ENCODE data around the gene LTA4H. TPM values are rescaled to one million over a fixed set of nuclear protein-coding genes. Genes with fewer than 3 reads are reported as not detected.

The LTA4H gene
- total RNA-seq, result 64.1 and 65.2 TPM in 2 replicates

GRCh38 chr12:96035283-96036236 lies at the start of gene LTA4H:
Gene LTA4H, minus strand, starts transcription at chr12:96035587. Its CDS starts 68 bp downstream, at chr12:96035519.

GRCh38 chr12:95996034-95996658 lies 39.2 kb downstream of the LTA4H start, which contains the start of gene HAL:
Gene HAL, minus strand, starts transcription at chr12:95996344. Its CDS starts 434 bp downstream, at chr12:95995910.

Other genes with a start within 250 kb of the LTA4H start
- 19.6 and 43.8 TPM in 2 replicates for gene NTN4, start 244.8 kb downstream of the LTA4H start, total RNA-seq
- 3.4 and 4.0 TPM in 2 replicates for gene SNRPF, start 176.6 kb downstream of the LTA4H start, total RNA-seq
- not detected in 2 replicates for gene CCDC38, start 93.0 kb downstream of the LTA4H start, total RNA-seq
- gene AMDHD1, start 92.3 kb downstream of the LTA4H start, total RNA-seq, result under 0.01 TPM in 1 of 2 replicates, not detected in the other
- 0.12 and 0.16 TPM in 2 replicates for gene HAL, start 39.2 kb downstream of the LTA4H start, total RNA-seq
- 29.2 and 32.8 TPM in 2 replicates for gene ELK3, start 158.8 kb upstream of the LTA4H start, total RNA-seq

Data from hair follicle dermal papilla cell (primary cell).